CD14-positive monocyte (primary cell): ENCODE data around the gene ACRV1. TPM values are rescaled to one million over a fixed set of nuclear protein-coding genes. Genes with fewer than 3 reads are reported as not detected.

Experiments used
- DNase-seq, 3 donors: peaks; one replicate each; pipeline ENCODE4 v3.0.0-alpha.2; 2011 to 2022
- H2AFZ ChIP-seq: 2 replicates; pipeline ENCODE4 v1.6.0; 2012; ENCODE audit warnings: mild to moderate bottlenecking, low read depth, low read length, inconsistent platforms; ENCODE audit not compliant: insufficient read depth, poor library complexity, severe bottlenecking
- H3K27ac ChIP-seq, 2 donors: 1 replicate in 1 of 2; 2 replicates in 1 of 2; pipeline ENCODE4 v1.5.1; 2012 to 2013; ENCODE audit warnings: low read length in 2 of 2, control low read depth in 1 of 2, inconsistent platforms in 1 of 2, low read depth in 1 of 2, mild to moderate bottlenecking in 1 of 2
- H3K27me3 ChIP-seq, 2 donors: one replicate each; pipeline versions ENCODE4 v1.6.0 to v1.6.1; 2011 to 2013; ENCODE audit warnings: low read length in 2 of 2; ENCODE audit not compliant: control insufficient read depth in 2 of 2, insufficient read depth in 2 of 2
- H3K36me3 ChIP-seq, 2 donors: replicated peaks in 1 of 2; 1 replicate in 1 of 2; 2 replicates in 1 of 2; pipeline versions ENCODE4 v1.5.1 to v1.6.1; 2012 to 2013; ENCODE audit warnings: low read length in 2 of 2, control low read depth in 1 of 2, inconsistent platforms in 1 of 2, mild to moderate bottlenecking in 1 of 2; ENCODE audit not compliant: insufficient read depth in 2 of 2, control insufficient read depth in 1 of 2
- H3K4me1 ChIP-seq, 2 donors: 1 replicate in 1 of 2; 2 replicates in 1 of 2; pipeline versions ENCODE4 v1.5.1 to v1.6.1; 2012 to 2013; ENCODE audit warnings: low read length in 2 of 2, control low read depth in 1 of 2, inconsistent platforms in 1 of 2, mild to moderate bottlenecking in 1 of 2, moderate library complexity in 1 of 2; ENCODE audit not compliant: insufficient read depth in 2 of 2, control insufficient read depth in 1 of 2
- H3K4me2 ChIP-seq: replicated peaks from 2 replicates; pipeline ENCODE3; 2012; ENCODE audit warnings: low read length, moderate library complexity, mild to moderate bottlenecking; ENCODE audit not compliant: poor library complexity, severe bottlenecking; ENCODE audit errors: extremely low read depth
- H3K4me3 ChIP-seq, 3 experiments: fragments of 200-600 bp in 1 of 3; sonication (generic) in 1 of 3; replicated peaks in 1 of 3; 1 replicate in 2 of 3; 2 replicates in 1 of 3; pipeline ENCODE4 v1.5.1; 2011 to 2013; ENCODE audit warnings: low read length in 3 of 3, mild to moderate bottlenecking in 3 of 3, control low read depth in 2 of 3, low read depth in 2 of 3, inconsistent platforms in 1 of 3, moderate library complexity in 1 of 3
- H3K79me2 ChIP-seq: 2 replicates; pipeline ENCODE4 v1.6.0; 2012; ENCODE audit warnings: mild to moderate bottlenecking, control low read depth, inconsistent platforms, low read length, moderate library complexity; ENCODE audit not compliant: insufficient read depth
- H3K9ac ChIP-seq: 2 replicates; pipeline ENCODE4 v1.6.0; 2017; ENCODE audit warnings: low read length, mild to moderate bottlenecking; ENCODE audit not compliant: insufficient read depth, poor library complexity, severe bottlenecking
- H3K9me3 ChIP-seq, 2 donors: replicated peaks in 1 of 2; 1 replicate in 1 of 2; 2 replicates in 1 of 2; pipeline versions ENCODE4 v1.5.1 to v1.6.1; 2012 to 2013; ENCODE audit warnings: low read length in 2 of 2, control low read depth in 1 of 2; ENCODE audit not compliant: control insufficient read depth in 1 of 2, insufficient read depth in 1 of 2
- H4K20me1 ChIP-seq: 2 replicates; pipeline ENCODE4 v1.6.0; 2012; ENCODE audit warnings: mild to moderate bottlenecking, low read length, control low read depth, moderate library complexity; ENCODE audit not compliant: insufficient read depth
- H3K27ac Mint-ChIP-seq, 7 donors: one replicate each; pipeline ENCODE4 v1.8.0; 2020; ENCODE audit warnings: mild to moderate bottlenecking in 7 of 7, mixed read lengths in 7 of 7, moderate library complexity in 6 of 7, inconsistent platforms in 2 of 7
- H3K27me3 Mint-ChIP-seq, 3 donors: one replicate each; pipeline ENCODE4 v1.8.0; 2021 to 2022; ENCODE audit warnings: low read depth in 3 of 3, mild to moderate bottlenecking in 3 of 3, mixed read lengths in 3 of 3, moderate library complexity in 3 of 3, inconsistent platforms in 1 of 3
- H3K36me3 Mint-ChIP-seq, 2 donors: one replicate each; pipeline ENCODE4 v1.8.0; 2020; ENCODE audit warnings: mixed read lengths in 2 of 2, inconsistent platforms in 1 of 2, mild to moderate bottlenecking in 1 of 2
- H3K4me1 Mint-ChIP-seq: one replicate; pipeline ENCODE4 v1.8.0; 2020; ENCODE audit warnings: mild to moderate bottlenecking, mixed read lengths
- H3K4me3 Mint-ChIP-seq, 2 donors: one replicate each; pipeline ENCODE4 v1.8.0; 2020; ENCODE audit warnings: mild to moderate bottlenecking in 2 of 2, mixed read lengths in 2 of 2, moderate library complexity in 1 of 2
- H3K9me3 Mint-ChIP-seq, 7 donors: one replicate each; pipeline ENCODE4 v1.8.0; 2020 to 2022; ENCODE audit warnings: mixed read lengths in 7 of 7, mild to moderate bottlenecking in 6 of 7, moderate library complexity in 6 of 7, inconsistent platforms in 2 of 7
- WGBS: methylation state at CpG from one replicate; pipeline ENCODE4 v1.1.5; 2013; ENCODE audit warnings: missing lambda C conversion rate; ENCODE audit not compliant: insufficient coverage; 5-methylcytosine and 5-hydroxymethylcytosine counted together
- intact Hi-C, 2 donors: fragments of 100-400 bp; cut with micrococcal nuclease; formaldehyde crosslinking; loops; one replicate each; pipeline versions ENCODE4 v1.15.0 to v1.15.1; 2023
- polyA plus RNA-seq, 3 donors: library from polyadenylated mRNA; depleted of rRNA in 1 of 3; unstranded in 2 of 3; stranded (reverse) in 1 of 3; fragments of 300-500 nt in 2 of 3; fragments of >200 nt in 1 of 3; fragmentation: Illumina TruSeq in 2 of 3; gene quantifications; 1 replicate in 2 of 3; 2 replicates in 1 of 3; pipeline ENCODE4 v1.2.3, GENCODE V29; 2012 to 2021
- small RNA-seq: library from RNA; depleted of rRNA; stranded (forward); fragments of <200 nt; gene quantifications from one replicate; pipeline ENCODE3, GENCODE V24; 2012; ENCODE audit warnings: low read depth; ENCODE audit not compliant: insufficient read length
- TF ChIP-seq, protein P1 (sequence below): fragments of 200-600 bp; IDR thresholded peaks from one replicate; pipeline ENCODE4 v1.8.0; 2022; ENCODE audit warnings: antibody characterized with exemption, mild to moderate bottlenecking

ACRV1 gene
- polyA plus RNA-seq, 3 donors, result not detected

DNA sequence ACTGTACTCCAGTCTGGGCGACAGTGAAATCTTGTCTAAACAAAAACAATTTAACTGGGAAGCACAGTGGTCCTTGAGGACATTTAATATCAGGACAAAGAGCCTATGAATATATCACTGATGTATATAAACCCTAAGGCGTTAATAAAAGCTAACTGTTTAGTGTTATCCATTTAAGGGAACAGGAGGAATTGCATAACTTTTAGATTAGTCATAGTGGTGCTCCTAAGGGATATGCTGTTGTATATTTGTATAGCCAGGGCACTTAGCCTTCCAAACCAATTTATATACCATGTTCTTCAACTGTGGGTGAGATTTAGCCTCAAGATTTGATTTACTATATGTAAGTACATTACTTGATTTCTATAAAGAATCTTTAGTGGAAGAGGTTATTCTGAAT, 58.7 kb downstream of the ACRV1 start:
- Mint-ChIP-seq H3K27ac (peak overlapping the region in 1 of 7 donors; percentile 10), H3K4me1 (peaks cover 15% of the 10 kb centered on the region), H3K4me3 (no peak overlapping the region), H3K36me3 (peaks cover 43 to 52% of the 10 kb centered on the region in 2 donors), H3K9me3 (no peaks in the 10 kb centered on the region), H3K27me3 (peaks cover 0 to 2% (median 0%) of the 10 kb centered on the region in 3 donors)
- DNase-seq, result no peak
- WGBS, result no CpG with 5 or more reads among the region's 2 CpGs
- Histone ChIP-seq H4K20me1 (no peaks in the 10 kb centered on the region), H3K4me1 (peaks cover 17 to 21% of the 10 kb centered on the region in 2 donors), H3K27ac (no peak overlapping the region), H3K79me2 (peaks cover 17% of the 10 kb centered on the region), H3K9me3 (no peaks in the 10 kb centered on the region), H3K9ac (no peak overlapping the region), H2AFZ (no peak overlapping the region), H3K27me3 (no peaks in the 10 kb centered on the region), H3K4me3 (no peak overlapping the region), H3K4me2 (no peak overlapping the region), H3K36me3 (peaks cover 52% of the 10 kb centered on the region in 2 donors)
- TF ChIP-seq, protein P1, sequence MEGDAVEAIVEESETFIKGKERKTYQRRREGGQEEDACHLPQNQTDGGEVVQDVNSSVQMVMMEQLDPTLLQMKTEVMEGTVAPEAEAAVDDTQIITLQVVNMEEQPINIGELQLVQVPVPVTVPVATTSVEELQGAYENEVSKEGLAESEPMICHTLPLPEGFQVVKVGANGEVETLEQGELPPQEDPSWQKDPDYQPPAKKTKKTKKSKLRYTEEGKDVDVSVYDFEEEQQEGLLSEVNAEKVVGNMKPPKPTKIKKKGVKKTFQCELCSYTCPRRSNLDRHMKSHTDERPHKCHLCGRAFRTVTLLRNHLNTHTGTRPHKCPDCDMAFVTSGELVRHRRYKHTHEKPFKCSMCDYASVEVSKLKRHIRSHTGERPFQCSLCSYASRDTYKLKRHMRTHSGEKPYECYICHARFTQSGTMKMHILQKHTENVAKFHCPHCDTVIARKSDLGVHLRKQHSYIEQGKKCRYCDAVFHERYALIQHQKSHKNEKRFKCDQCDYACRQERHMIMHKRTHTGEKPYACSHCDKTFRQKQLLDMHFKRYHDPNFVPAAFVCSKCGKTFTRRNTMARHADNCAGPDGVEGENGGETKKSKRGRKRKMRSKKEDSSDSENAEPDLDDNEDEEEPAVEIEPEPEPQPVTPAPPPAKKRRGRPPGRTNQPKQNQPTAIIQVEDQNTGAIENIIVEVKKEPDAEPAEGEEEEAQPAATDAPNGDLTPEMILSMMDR, result no peak
- intact Hi-C loops, result no loop called here

Small RNAs within 50 kb of the gene (small RNA-seq; reads per million reads assigned to genes)
- not detected for gene RNU2-35P

Other genes starting within 250 kb of the ACRV1 start
- gene FEZ1, start 184.6 kb downstream of the ACRV1 start, polyA plus RNA-seq, result 1 to 10 TPM in 1 of 3 donors, under 1 TPM in 2; 0.52 to 1.4 (median 0.55) TPM
- gene EI24, start 111.4 kb downstream of the ACRV1 start, polyA plus RNA-seq, result 10 to 100 TPM; 17.2 to 46.9 (median 44.7) TPM
- gene STT3A, start 88.0 kb downstream of the ACRV1 start, polyA plus RNA-seq, result 10 to 100 TPM; 27.4 to 75.3 (median 54.2) TPM
- gene CHEK1, start 55.7 kb downstream of the ACRV1 start, polyA plus RNA-seq, result under 1 TPM; 0.18 to 0.55 (median 0.43) TPM
- gene PATE1, start 65.4 kb upstream of the ACRV1 start, polyA plus RNA-seq, result not detected
- gene PATE2, start 98.0 kb upstream of the ACRV1 start, polyA plus RNA-seq, result not detected
- gene PATE3, start 107.3 kb upstream of the ACRV1 start, polyA plus RNA-seq, result not detected
- gene PATE4, start 152.5 kb upstream of the ACRV1 start, polyA plus RNA-seq, result not detected
- gene HYLS1, start 206.8 kb upstream of the ACRV1 start, polyA plus RNA-seq, result 1 to 10 TPM in 2 of 3 donors, under 1 TPM in 1; 0.61 to 2.6 (median 2.0) TPM
- 1 to 10 TPM; 2.0 to 5.3 (median 3.1) TPM for gene PUS3, start 222.4 kb upstream of the ACRV1 start, polyA plus RNA-seq
- not detected for gene DDX25, start 223.7 kb upstream of the ACRV1 start, polyA plus RNA-seq